Erythroblast (primary cell): ENCODE measurements around the gene KLKB1.

Experiments used
- DNase-seq, 2 experiments: peaks; one replicate each; lab custom pipeline; 2025; lab: John Stamatoyannopoulos, UW
- GATA1 ChIP-seq: IDR thresholded peaks from 2 replicates; pipeline ENCODE4 v1.6.1; 2011; ENCODE audit warnings: low read depth, mild to moderate bottlenecking, control low read depth, low read length, moderate library complexity
- POLR2A ChIP-seq: IDR thresholded peaks from 2 replicates; pipeline ENCODE4 v1.6.1; 2011; ENCODE audit warnings: mild to moderate bottlenecking, low read length

KLKB1 gene

DNA sequence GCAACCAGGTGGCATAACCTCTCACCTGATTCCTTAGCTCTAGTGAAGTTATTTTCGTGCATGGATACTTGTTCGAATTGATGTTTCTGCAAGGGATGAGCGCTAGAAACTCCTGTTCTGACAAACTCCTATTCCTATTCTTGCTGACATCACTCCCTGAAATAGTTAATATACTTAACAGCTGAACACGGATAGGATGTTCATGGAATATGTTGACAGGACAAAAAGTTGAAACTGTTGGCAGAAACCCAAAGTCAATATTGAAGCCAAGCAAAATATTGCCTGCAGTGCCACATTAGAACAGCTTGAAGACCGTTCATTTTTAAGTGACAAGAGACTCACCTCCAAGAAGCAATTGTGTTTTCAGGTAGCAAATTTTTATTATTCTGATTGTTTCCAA lies at the start of gene KLKB1:
Gene KLKB1, plus strand, starts transcription at position 287 of the 400 bp plus-strand sequence. CDS start 689 bp downstream, outside the sequence.
- no peak for DNase-seq
- TF ChIP-seq GATA1 (no peak), POLR2A (no peak)

DNA sequence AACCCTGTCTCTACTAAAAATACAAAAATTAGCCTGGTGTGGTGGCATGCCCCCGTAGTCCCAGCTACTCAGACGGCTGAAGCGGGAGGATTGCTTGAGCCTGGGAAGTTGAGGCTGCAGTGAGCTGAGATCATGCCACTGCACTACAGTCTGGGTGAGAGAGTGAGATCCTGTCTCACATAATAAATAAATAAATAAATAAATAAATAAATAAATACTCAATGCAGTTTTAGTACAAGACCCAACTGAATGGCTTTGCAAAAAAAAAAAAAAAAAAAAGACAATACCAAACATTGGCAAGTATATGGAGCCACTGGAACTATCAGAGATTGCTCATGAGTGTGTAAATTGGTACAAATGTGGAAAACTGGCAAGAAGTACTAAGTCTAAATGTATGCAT lies 39.2 kb upstream of the KLKB1 start:
- TF ChIP-seq POLR2A = no peak
- TF ChIP-seq GATA1 = no peak

DNA sequence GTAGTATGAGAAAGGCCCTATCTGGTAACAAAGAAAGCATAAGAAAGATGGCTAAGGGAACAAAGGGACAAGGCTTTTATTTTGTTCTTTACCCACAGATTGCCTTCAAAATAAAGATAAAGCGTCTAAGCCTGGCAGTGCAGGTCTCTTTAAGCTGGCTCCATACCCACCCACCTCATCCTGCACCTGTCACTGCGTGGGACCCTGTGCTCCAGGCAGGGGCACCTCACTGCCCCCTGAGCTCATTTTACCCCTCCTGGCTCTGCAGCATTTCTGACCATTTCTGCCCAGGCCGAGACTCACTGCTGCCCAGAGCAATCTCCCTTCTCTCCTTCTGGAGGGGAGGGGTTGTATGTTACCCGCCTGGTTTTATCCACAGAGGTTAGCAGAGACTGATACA lies 37.7 kb upstream of the KLKB1 start:
- no peak for DNase-seq
- TF ChIP-seq GATA1 = no peak
- TF ChIP-seq POLR2A = no peak

More for the DNA sequence above, 39.2 kb upstream of the KLKB1 start:
- no peak for DNase-seq

DNA sequence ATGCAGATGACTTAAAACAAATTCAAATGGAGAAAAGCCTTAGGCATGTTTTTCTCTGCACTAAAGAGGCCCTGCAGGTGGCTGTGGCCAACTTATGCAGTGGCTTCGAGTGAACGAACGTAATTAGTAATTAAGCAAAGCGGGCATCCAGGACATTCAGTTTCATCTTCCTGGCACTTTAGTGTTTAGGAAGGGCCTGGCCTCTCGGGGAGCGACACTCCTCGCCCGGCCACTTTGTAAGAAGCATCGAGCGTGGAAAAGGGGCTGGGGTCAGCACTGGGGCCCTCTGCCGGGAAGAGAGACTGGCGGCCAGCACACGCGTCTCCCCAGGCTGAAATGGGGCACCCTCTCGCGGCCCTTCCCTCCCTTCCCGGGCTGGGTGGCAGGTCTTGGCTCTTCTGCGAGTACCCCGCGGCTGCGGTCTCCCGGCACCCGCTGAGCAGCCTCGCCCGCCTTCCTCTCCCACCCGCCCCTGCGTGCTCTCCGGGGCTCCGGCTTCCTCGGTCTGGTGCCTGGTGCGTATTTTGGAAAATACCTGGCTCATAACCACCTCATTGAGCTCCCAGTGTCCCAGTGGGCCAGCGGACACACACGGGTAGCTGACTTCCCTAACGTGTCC lies 36.6 kb upstream of the KLKB1 start:
- peak; percentile 67 to 71 for DNase-seq
- TF ChIP-seq GATA1 (no peak), POLR2A (no peak)

DNA sequence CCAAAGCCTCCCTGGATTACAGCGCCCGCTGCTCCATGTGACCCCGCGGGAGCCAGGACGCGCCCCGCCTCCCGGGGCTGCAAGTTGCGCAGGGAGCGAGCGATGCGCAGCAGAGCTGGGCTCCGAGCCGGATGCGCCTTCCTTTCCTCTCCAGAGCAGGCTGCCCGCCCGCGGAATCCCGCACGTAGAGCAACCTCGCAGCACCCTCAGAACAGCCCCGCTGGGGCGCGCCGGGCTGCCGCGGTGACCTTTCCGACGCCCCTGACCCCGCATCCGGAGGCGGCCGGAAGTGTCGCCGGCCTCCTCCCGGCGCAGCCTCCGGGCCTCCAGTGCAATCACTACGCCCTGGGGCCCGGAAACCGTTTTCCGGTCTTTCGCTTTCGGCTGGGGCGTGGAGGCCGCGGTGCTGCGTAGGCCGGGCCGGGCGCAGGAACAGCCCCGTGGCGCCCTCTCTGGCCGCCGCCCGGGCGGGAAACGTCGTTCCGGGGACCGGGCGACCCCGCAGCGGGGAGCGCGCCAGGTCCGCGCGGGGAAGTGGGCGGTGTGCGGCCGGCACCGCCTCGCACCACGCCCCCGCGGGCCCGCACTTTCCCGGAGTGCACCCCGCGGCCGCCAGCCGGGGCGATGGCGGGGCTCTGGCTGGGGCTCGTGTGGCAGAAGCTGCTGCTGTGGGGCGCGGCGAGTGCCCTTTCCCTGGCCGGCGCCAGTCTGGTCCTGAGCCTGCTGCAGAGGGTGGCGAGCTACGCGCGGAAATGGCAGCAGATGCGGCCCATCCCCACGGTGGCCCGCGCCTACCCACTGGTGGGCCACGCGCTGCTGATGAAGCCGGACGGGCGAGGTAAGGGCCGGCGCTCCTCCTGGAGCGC lies 35.9 kb upstream of the KLKB1 start, which contains the start of gene CYP4V2:
Gene CYP4V2, plus strand, starts transcription at position 368 of the 866 bp plus-strand sequence. Its CDS starts 257 bp downstream, at position 625.
- DNase-seq = peak; percentile 85 to 87
- TF ChIP-seq GATA1 (no peak), POLR2A (peak; percentile 61)

DNA sequence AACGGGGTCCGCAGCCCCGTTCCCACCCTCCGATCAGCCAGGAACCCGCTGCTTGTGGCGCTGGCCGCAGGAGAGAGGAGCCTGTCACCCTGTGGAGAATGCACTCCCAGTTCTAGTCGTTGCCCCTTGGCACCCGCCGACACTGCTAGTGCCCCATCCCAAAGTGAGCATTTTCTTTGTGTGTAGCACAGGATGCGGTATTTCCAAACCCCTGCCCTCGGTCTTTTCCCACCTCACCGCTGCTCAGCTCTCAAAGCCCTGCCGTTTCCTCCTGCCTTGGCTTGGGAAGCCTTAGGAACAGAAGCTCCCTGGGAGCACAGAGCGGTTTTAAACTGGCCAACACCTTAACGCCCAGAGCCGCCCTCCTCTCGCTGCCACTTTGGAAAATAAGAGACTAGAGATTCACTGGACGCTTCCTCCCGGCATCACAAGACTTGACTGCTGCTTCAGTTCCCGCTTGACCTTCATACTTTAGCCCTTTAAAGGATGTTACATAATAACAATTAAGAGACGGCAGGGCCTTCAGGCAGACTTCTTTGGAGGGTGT lies 35.2 kb upstream of the KLKB1 start:
- TF ChIP-seq POLR2A (no peak), GATA1 (no peak)
- DNase-seq = peak; percentile 40 to 47

DNA sequence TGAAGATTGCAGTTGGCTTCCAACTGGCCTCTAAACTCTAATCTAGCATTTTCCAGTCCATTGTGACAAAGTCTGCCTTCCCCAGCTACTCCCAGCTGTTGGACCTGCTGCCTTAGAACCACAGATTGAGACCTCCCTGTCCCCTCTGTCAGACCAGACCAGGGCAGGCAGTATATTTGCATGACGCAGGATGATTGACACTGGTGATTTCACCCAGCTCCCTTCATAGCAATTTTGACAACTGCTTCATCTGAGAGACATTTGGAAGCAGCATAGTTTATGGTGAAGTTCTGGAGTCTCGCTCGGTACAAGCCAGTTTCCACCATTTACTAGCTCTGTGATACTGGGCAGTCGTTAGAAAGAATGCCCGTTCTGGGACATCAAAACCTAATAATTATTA lies 33.5 kb upstream of the KLKB1 start:
- TF ChIP-seq GATA1 (no peak), POLR2A (no peak)
- DNase-seq = no peak

DNA sequence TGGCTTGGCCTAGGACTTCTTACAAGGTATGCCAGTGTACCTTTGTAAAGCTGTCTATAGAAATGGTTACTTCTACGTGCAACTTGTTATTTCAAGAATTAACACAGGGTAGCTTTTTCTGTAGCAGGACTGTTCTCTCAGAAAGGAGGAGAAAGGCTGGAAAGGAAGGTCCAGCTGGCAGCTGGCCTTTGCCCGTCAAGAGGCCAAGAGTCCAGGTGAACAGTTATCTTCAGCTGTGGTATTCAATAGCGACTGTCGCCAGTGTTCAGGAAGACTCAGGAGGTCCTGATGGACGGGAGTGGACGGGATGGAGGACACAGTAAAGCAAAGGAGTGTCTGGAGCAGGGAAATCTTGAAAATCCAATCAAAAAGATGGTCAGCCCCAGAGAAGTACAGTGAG lies 31.2 kb upstream of the KLKB1 start:
- no peak for TF ChIP-seq GATA1
- no peak for TF ChIP-seq POLR2A
- DNase-seq = no peak

DNA sequence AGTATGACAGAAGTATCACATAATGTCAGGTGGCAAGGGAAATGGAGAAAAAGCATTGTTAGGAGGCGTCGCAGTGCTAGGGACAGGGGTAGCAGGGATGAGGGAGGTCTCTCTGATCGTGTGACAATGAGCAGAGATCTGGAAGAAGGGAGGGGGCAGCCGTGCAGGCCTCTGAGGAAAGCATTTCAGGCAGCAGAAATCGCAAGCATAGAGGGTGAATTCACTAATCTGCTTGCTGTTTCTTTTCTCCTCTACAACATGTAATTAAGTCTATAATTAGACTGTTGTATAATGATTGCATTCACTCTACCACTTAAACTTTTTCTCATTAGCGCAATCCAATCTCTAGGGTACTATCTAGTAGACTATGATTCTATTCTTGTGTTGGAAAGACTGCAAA lies 26.8 kb upstream of the KLKB1 start:
- TF ChIP-seq POLR2A (no peak), GATA1 (no peak)
- DNase-seq = no peak

DNA sequence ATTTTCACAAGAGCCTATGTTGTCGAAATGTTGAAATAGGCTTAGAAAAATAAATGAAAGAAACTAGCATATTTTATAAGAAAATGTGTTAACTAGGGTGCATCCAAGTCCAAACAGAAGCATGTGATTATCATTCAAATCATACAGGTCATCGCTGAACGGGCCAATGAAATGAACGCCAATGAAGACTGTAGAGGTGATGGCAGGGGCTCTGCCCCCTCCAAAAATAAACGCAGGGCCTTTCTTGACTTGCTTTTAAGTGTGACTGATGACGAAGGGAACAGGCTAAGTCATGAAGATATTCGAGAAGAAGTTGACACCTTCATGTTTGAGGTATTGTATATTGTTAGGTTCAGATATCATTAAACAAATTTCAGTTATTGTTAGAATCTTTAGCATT lies 26.3 kb upstream of the KLKB1 start:
- no peak for TF ChIP-seq GATA1
- no peak for TF ChIP-seq POLR2A
- no peak for DNase-seq

DNA sequence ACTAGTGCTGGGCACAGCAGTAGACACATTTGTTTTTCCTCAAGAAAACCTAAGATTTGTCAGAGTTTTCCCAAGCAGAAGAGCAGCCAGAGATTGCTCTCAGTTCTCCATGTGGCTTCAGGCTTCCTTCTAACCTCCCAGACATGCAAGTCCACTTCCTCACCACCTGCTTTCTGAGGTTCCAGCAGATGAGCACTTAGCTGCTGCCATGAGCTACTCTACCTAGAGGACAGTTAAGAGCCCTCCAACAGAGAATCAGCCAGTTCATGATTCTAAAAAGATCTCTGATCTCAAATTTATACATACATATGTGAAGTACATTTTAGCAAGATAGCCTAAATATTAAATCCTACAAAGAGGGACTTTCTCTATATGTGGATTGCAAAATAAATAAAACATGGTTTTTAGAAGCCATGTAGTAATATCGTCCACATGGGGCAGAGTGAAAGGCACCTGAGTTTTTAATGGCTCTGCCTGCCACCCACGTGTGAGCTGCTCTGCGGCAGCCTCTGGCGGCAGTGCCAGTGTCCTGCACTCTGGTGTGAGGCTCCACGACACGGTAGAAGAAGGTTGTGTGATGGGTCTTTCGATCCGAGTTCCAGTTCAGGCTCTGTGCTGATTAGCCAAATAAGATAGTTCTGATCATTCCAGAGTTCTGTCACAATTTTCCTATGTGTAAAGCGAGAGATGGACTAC lies 25.6 kb upstream of the KLKB1 start:
- DNase-seq = peak; percentile 27 to 41
- no peak for TF ChIP-seq GATA1
- TF ChIP-seq POLR2A = no peak

DNA sequence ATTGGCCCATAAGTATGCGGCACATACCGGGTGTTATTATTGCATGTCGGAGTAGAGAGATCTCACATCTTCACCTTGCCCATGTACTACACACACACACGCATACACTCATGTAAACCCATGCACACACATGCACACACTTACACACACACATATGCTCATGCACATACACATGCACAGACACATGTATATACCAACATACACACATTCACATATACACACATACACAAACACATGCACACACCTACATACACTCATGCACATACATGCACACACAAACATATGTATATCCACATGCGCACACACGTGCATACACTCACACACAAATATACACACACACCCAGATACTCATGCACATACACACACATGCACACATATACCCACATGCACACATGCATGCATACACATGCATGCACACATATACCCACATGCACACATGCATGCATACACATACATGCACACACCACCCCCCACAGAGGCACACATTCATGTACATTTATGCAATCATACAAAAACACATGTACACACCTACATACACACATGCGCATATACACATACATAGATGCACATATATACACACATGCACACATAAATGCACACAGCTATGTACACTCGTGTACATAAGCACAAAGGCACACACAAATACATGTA lies 24.7 kb upstream of the KLKB1 start:
- TF ChIP-seq GATA1 = no peak
- TF ChIP-seq POLR2A = peak; percentile 4
- no peak for DNase-seq

DNA sequence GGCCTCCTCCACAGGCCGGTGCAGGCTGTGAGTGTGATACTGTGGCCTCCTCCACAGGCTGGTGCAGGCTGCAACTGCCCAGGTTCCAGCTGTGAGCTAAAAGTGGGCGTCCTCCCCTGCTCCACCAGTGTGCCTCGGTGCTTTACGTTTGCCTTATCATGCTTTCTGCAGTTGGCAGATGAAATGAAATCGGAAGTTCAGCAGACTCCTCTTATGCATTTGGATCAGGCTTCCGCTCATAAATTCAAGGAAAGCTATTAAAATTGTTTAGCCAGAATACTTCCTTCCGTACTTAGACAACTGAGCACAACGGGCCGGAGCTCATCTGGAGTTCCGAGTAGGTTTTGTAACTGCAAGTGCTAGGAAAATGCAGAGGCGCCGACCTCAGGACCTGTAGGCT lies 23.9 kb upstream of the KLKB1 start:
- DNase-seq = peak in 1 of 2 experiments; percentile 18
- TF ChIP-seq POLR2A (no peak), GATA1 (no peak)
